Heart left ventricle (tissue), 16 donors: ENCODE data around the gene IL32. TPM values are rescaled to one million over a fixed set of nuclear protein-coding genes. Genes with fewer than 3 reads are reported as not detected.

ENCODE experiments used
- ATAC-seq, 4 donors: fragments of 200-7000 bp; cut with Tn5 transposase; one replicate each; pipeline ENCODE4 v1.9.1; 2020 to 2022; ENCODE audit warnings: moderate library complexity in 4 of 4, mild to moderate bottlenecking in 3 of 4, moderate number of reproducible peaks in 1 of 4
- DNase-seq, 5 donors: peaks; one replicate each; pipeline ENCODE4 v3.0.0-alpha.2; 2020
- H3K27ac ChIP-seq, 12 donors: fragments of 200-600 bp; sonication (generic) in 4 of 12; one replicate each; pipeline versions ENCODE4 v1.5.0 to v1.8.0; 2016 to 2022; ENCODE audit warnings: mild to moderate bottlenecking in 2 of 12
- H3K27me3 ChIP-seq, 9 donors: fragments of 200-600 bp; sonication (generic) in 2 of 9; one replicate each; pipeline versions ENCODE4 v1.5.1 to v1.8.0; 2016 to 2022; ENCODE audit warnings: mild to moderate bottlenecking in 3 of 9
- H3K36me3 ChIP-seq, 9 donors: fragments of 200-600 bp; sonication (generic) in 2 of 9; one replicate each; pipeline versions ENCODE4 v1.5.0 to v1.8.0; 2018 to 2022; ENCODE audit warnings: mild to moderate bottlenecking in 2 of 9
- H3K4me1 ChIP-seq, 12 donors: fragments of 200-600 bp; sonication (generic) in 4 of 12; one replicate each; pipeline versions ENCODE4 v1.5.0 to v1.8.0; 2016 to 2022; ENCODE audit warnings: mild to moderate bottlenecking in 3 of 12
- H3K4me3 ChIP-seq, 12 donors: fragments of 200-600 bp; sonication (generic) in 4 of 12; one replicate each; pipeline versions ENCODE4 v1.5.0 to v1.8.0; 2017 to 2022; ENCODE audit warnings: mild to moderate bottlenecking in 9 of 12, moderate library complexity in 4 of 12
- H3K9me3 ChIP-seq, 12 donors: fragments of 200-600 bp; sonication (generic) in 4 of 12; one replicate each; pipeline versions ENCODE4 v1.5.0 to v1.8.0; 2016 to 2022; ENCODE audit warnings: mild to moderate bottlenecking in 1 of 12
- CTCF ChIP-seq, 12 donors: fragments of 200-600 bp; sonication (generic) in 4 of 12; IDR thresholded peaks; one replicate each; pipeline versions ENCODE4 v1.5.0 to v1.8.0; 2018 to 2022; ENCODE audit warnings: antibody characterized with exemption in 12 of 12, mild to moderate bottlenecking in 5 of 12
- POLR2A ChIP-seq, 2 donors: fragments of 450-650 bp; IDR thresholded peaks; one replicate each; pipeline ENCODE4 v1.6.1; 2017; ENCODE audit warnings: antibody characterized with exemption in 2 of 2, mild to moderate bottlenecking in 2 of 2, moderate library complexity in 2 of 2
- WGBS, 4 donors: extraction: QIAGEN DNeasy Blood & Tissue Kit in 2 of 4; methylation state at CpG; one replicate each; pipeline versions ENCODE4 v1.1.5 to v1.1.7; 2013 to 2018; 5-methylcytosine and 5-hydroxymethylcytosine counted together
- intact Hi-C, 10 donors: fragments of 100-400 bp; cut with DNase I; formaldehyde crosslinking; loops; one replicate each; pipeline versions ENCODE4 v1.11.1 to v1.14.2; 2022
- polyA plus RNA-seq, 2 donors: library from polyadenylated mRNA; stranded (reverse); fragments of 200-250 nt; gene quantifications; one replicate each; pipeline ENCODE4 v1.2.3, GENCODE V29; 2013
- total RNA-seq, 9 donors: library from RNA; depleted of rRNA in 2 of 9; stranded (reverse); fragments of >200 nt in 2 of 9; fragmentation: NEBNext Ultra II Directional in 3 of 9; extraction: Animal tissue kit (Norgen Biotek cat#: 25700) in 3 of 9; gene quantifications; one replicate each; pipeline versions ENCODE4 v1.1.0 to v1.2.4, GENCODE V29; 2016 to 2023
- donor health status: ischemic (EF 13 %, LVEDD 7.1; RV severe dilation, severe dysfunction).
- donor health status: healthy with polysubstance abuse.
- donor health status: DM: no; HTN: yes; CAD: no.
- donor health status: DM: no; HTN: no; CAD: no.
- donor health status: ischemic (EF 25% LVEDD 6.9; RV normal size, moderate dysfunction).
- donor health status: ischemic (EF 25% LVEDD 5.7; RV mildly dilated, moderate dysfunction).
- donor health status: healthy.
- donor health status: DM: yes; HTN: yes; CAD: no.
- donor health status: ischemic (EF 35%, LVEDD 5.7; RV mildly dilated, moderate dysfunction).
- donor health status: nonischemic (EF 11% LVEDD 7.7; RV severe dilation, severe dysfunction).
- donor health status: DM: yes; HTN: yes; CAD: no.
- donor health status: PGD.
- donor health status: ischemic (EF 29% LVEDD 5.4; RV normal size, mild dysfunction).
- donor health status: nonischemic (EF 23%, LVEDD 6.1; RV moderate dilation, normal function).

Gene IL32
- total and polyA plus RNA-seq, 11 donors: 20.6 to 241 (median 59.2) TPM

GRCh38 chr16:3062553-3062952, 2.9 kb upstream of the IL32 start:
- Histone ChIP-seq H3K27me3 (no peaks in the 10 kb centered on the region), H3K9me3 (no peaks in the 10 kb centered on the region), H3K4me3 (no peak overlapping the region), H3K27ac (no peak overlapping the region), H3K4me1 (peaks cover 0 to 63% (median 31%) of the 10 kb centered on the region in 12 donors), H3K36me3 (peaks cover 0 to 3% (median 0%) of the 10 kb centered on the region in 9 donors)
- ATAC-seq: no peak
- intact Hi-C loops: loop anchor here in 3 of 10 donors (5.0 kb wide), 3 partner anchors 35 to 100 kb away; partner anchors contain the start of gene ZSCAN10 (in 1 of the 3)
- no peak for DNase-seq
- TF ChIP-seq CTCF (IDR thresholded peaks at IDR 0.05) (no peak), POLR2A (IDR thresholded peaks at IDR 0.05) (no peak)
- 87 to 92% (median 91%) methylated on average over 6 of the region's 6 CpGs for WGBS, 4 donors

- H3K27ac ChIP-seq: peak overlapping the region in 10 of 12 donors; percentile 62 to 95 (median 87)
- no peak overlapping the region for H3K4me3 ChIP-seq
- TF ChIP-seq POLR2A (IDR thresholded peaks at IDR 0.05): no peak
- no peak for TF ChIP-seq CTCF (IDR thresholded peaks at IDR 0.05)
- no peak for DNase-seq
- peaks cover 0 to 64% (median 24%) of the 10 kb centered on the region in 12 donors for H3K4me1 ChIP-seq
- ATAC-seq: no peak
- H3K27me3 ChIP-seq: no peaks in the 10 kb centered on the region
- intact Hi-C loops: loop anchor here in 4 of 10 donors (2.0 to 5.0 kb wide), 4 partner anchors 23 to 98 kb away; partner anchors contain the start of gene ZSCAN10 (in 1 of the 4)
- peaks cover 0 to 15% (median 6%) of the 10 kb centered on the region in 9 donors for H3K36me3 ChIP-seq
- no peaks in the 10 kb centered on the region for H3K9me3 ChIP-seq
- 85 to 91% (median 86%) methylated on average over 8 of the region's 8 CpGs for WGBS, 4 donors
Measured at GRCh38 chr16:3063625-3064386, 1.6 kb upstream of the IL32 start.

GRCh38 chr16:3065742-3066439, 451 bp downstream of the IL32 start:
- H3K27ac ChIP-seq: peak overlapping the region; percentile 62 to 95 (median 87)
- WGBS, 4 donors: 53 to 65% (median 56%) methylated on average over 24 to 26 of the region's 26 CpGs
- H3K27me3 ChIP-seq: no peaks in the 10 kb centered on the region
- ATAC-seq: peak; percentile 4 to 29 (median 14)
- H3K36me3 ChIP-seq: peaks cover 0 to 23% (median 6%) of the 10 kb centered on the region in 9 donors
- TF ChIP-seq CTCF (IDR thresholded peaks at IDR 0.05) (no peak), POLR2A (IDR thresholded peaks at IDR 0.05) (no peak)
- DNase-seq: no peak
- intact Hi-C loops: loop anchor here in 2 of 10 donors (2.0 to 5.0 kb wide), 2 partner anchors 21 to 36 kb away; no protein-coding TSS in a partner anchor
- peaks cover 0 to 49% (median 14%) of the 10 kb centered on the region in 12 donors for H3K4me1 ChIP-seq
- H3K9me3 ChIP-seq: no peaks in the 10 kb centered on the region
- H3K4me3 ChIP-seq: peak overlapping the region; percentile 30 to 71 (median 60)

- intact Hi-C loops: loop anchor here in 2 of 10 donors (5.0 kb wide), 1 partner anchor 36 kb away; no protein-coding TSS in a partner anchor
- peaks cover 0 to 53% (median 14%) of the 10 kb centered on the region in 12 donors for H3K4me1 ChIP-seq
- peak overlapping the region; percentile 30 to 71 (median 60) for H3K4me3 ChIP-seq
- DNase-seq: no peak
- no peaks in the 10 kb centered on the region for H3K27me3 ChIP-seq
- TF ChIP-seq CTCF (IDR thresholded peaks at IDR 0.05): no peak
- TF ChIP-seq POLR2A (IDR thresholded peaks at IDR 0.05): no peak
- 62 to 78% (median 68%) methylated on average over 5 to 7 of the region's 7 CpGs for WGBS, 4 donors
- no peak for ATAC-seq
- H3K27ac ChIP-seq: peak overlapping the region; percentile 62 to 95 (median 87)
- peaks cover 0 to 23% (median 6%) of the 10 kb centered on the region in 9 donors for H3K36me3 ChIP-seq
- H3K9me3 ChIP-seq: no peaks in the 10 kb centered on the region
Measured at GRCh38 chr16:3066440-3066748, 954 bp downstream of the IL32 start.
